ENCODE measurements around the gene KLHL29. TPM values are rescaled to one million over a fixed set of nuclear protein-coding genes. Genes with fewer than 3 reads are reported as not detected.
"Not testable (repeated sequence)": the region's sequence is repeated elsewhere in the genome, so short reads cannot be mapped to it uniquely, and the experiment has no call there.

The KLHL29 gene
- total RNA-seq, 2 experiments from 2014 or later, result 0.23 to 0.66 TPM

- no peak overlapping the region for H3K27ac ChIP-seq (ENCODE audit: low read depth, low read length, poor library complexity, severe bottlenecking)
- no peaks in the 10 kb centered on the region for H3K9me2 ChIP-seq (ENCODE audit: insufficient read depth, low read length)
- ChIA-PET CTCF (ENCODE audit: unreplicated experiment) (no interaction called here), POLR2A (no interaction called here)
- no TSS peak for BruUV-seq (replicated peaks)
- H4K20me1 ChIP-seq (ENCODE audit: insufficient read depth, low read length), result no peaks in the 10 kb centered on the region
- intact Hi-C loops (cut with micrococcal nuclease; ENCODE audit: unreplicated experiment), result no loop called here
- no peak overlapping the region for H3K4me3 ChIP-seq (ENCODE audit: low read depth, low read length, poor library complexity, severe bottlenecking)
- no peak for DNase-seq (ENCODE audit: low spot score)
- no peaks in the 10 kb centered on the region for H3K36me3 ChIP-seq (ENCODE audit: insufficient read depth, low read length)
- H3K4me1 ChIP-seq (ENCODE audit: insufficient read depth, low read length, poor library complexity, severe bottlenecking), result no peaks in the 10 kb centered on the region
- TF ChIP-seq CTCF (conservative IDR thresholded peaks at IDR 0.05; ENCODE audit: low read length) (no peak), EZH2phosphoT487 (IDR thresholded peaks at IDR 0.05; ENCODE audit: borderline replicate concordance, low read depth, low read length) (no peak)
- 0 out of 2 replicates have a peak, but pooled peaks cover 10% of the 10 kb centered on the region for H3K9me3 ChIP-seq (ENCODE audit: low read length)
- H3K79me2 ChIP-seq (ENCODE audit: insufficient read depth, low read depth, low read length), result no peaks in the 10 kb centered on the region
- no peak overlapping the region for H3K4me2 ChIP-seq (ENCODE audit: low read length)
- no peak overlapping the region for H2AFZ ChIP-seq (ENCODE audit: low read length)
These were observed 337.3 kb downstream of the KLHL29 start for GRCh38 chr2:23722255-23722654.

- DNase-seq (ENCODE audit: low spot score); H3K9me2 ChIP-seq (ENCODE audit: insufficient read depth, low read length); H3K9me3 ChIP-seq (ENCODE audit: low read length); POLR2A ChIA-PET; intact Hi-C loops (cut with micrococcal nuclease; ENCODE audit: unreplicated experiment); H3K4me2 ChIP-seq (ENCODE audit: low read length); H3K27ac ChIP-seq (ENCODE audit: low read depth, low read length, poor library complexity, severe bottlenecking); BruUV-seq (replicated peaks); H3K4me1 ChIP-seq (ENCODE audit: insufficient read depth, low read length, poor library complexity, severe bottlenecking); CTCF ChIA-PET (ENCODE audit: unreplicated experiment); H2AFZ ChIP-seq (ENCODE audit: low read length); H4K20me1 ChIP-seq (ENCODE audit: insufficient read depth, low read length); H3K79me2 ChIP-seq (ENCODE audit: insufficient read depth, low read depth, low read length); H3K36me3 ChIP-seq (ENCODE audit: insufficient read depth, low read length); H3K4me3 ChIP-seq (ENCODE audit: low read depth, low read length, poor library complexity, severe bottlenecking): not testable (repeated sequence)
These were observed 338.1 kb downstream of the KLHL29 start for GRCh38 chr2:23723029-23723428.

GRCh38 chr2:23734416-23734815 is 349.4 kb downstream of the KLHL29 start:
- BruUV-seq (replicated peaks), result no TSS peak
- intact Hi-C loops (cut with micrococcal nuclease; ENCODE audit: unreplicated experiment), result no loop called here
- H4K20me1 ChIP-seq (ENCODE audit: insufficient read depth, low read length), result no peaks in the 10 kb centered on the region
- H3K4me2 ChIP-seq (ENCODE audit: low read length), result no peak overlapping the region
- no peaks in the 10 kb centered on the region for H3K9me3 ChIP-seq (ENCODE audit: low read length)
- no peaks in the 10 kb centered on the region for H3K36me3 ChIP-seq (ENCODE audit: insufficient read depth, low read length)
- ChIA-PET CTCF (ENCODE audit: unreplicated experiment) (no interaction called here), POLR2A (no interaction called here)
- H3K4me3 ChIP-seq (ENCODE audit: low read depth, low read length, poor library complexity, severe bottlenecking), result no peak overlapping the region
- no peaks in the 10 kb centered on the region for H3K79me2 ChIP-seq (ENCODE audit: insufficient read depth, low read depth, low read length)
- H3K9me2 ChIP-seq (ENCODE audit: insufficient read depth, low read length), result no peaks in the 10 kb centered on the region
- H3K4me1 ChIP-seq (ENCODE audit: insufficient read depth, low read length, poor library complexity, severe bottlenecking), result no peaks in the 10 kb centered on the region
- no peak overlapping the region for H2AFZ ChIP-seq (ENCODE audit: low read length)
- TF ChIP-seq EZH2phosphoT487 (IDR thresholded peaks at IDR 0.05; ENCODE audit: borderline replicate concordance, low read depth, low read length) (no peak), CTCF (conservative IDR thresholded peaks at IDR 0.05; ENCODE audit: low read length) (no peak)
- H3K27ac ChIP-seq (ENCODE audit: low read depth, low read length, poor library complexity, severe bottlenecking), result no peak overlapping the region
- no peak for DNase-seq (ENCODE audit: low spot score)

GRCh38 chr2:23736783-23737182 is 351.8 kb downstream of the KLHL29 start:
- H4K20me1 ChIP-seq (ENCODE audit: insufficient read depth, low read length); H3K36me3 ChIP-seq (ENCODE audit: insufficient read depth, low read length); H3K9me3 ChIP-seq (ENCODE audit: low read length); H3K4me1 ChIP-seq (ENCODE audit: insufficient read depth, low read length, poor library complexity, severe bottlenecking); H3K9me2 ChIP-seq (ENCODE audit: insufficient read depth, low read length); POLR2A ChIA-PET; BruUV-seq (replicated peaks); CTCF ChIA-PET (ENCODE audit: unreplicated experiment); H3K79me2 ChIP-seq (ENCODE audit: insufficient read depth, low read depth, low read length); H2AFZ ChIP-seq (ENCODE audit: low read length); intact Hi-C loops (cut with micrococcal nuclease; ENCODE audit: unreplicated experiment); H3K4me3 ChIP-seq (ENCODE audit: low read depth, low read length, poor library complexity, severe bottlenecking); DNase-seq (ENCODE audit: low spot score); H3K4me2 ChIP-seq (ENCODE audit: low read length); H3K27ac ChIP-seq (ENCODE audit: low read depth, low read length, poor library complexity, severe bottlenecking): not testable (repeated sequence)

All from OCI-LY7 (cell line).